ENCODE data around the gene DSN1. TPM values are rescaled to one million over a fixed set of nuclear protein-coding genes. Genes with fewer than 3 reads are reported as not detected.

DSN1 gene
- total RNA-seq, 1 donor from 2014 or later: 48.2 TPM

GRCh38 chr20:36778831-36779655 is 5.5 kb upstream of the DSN1 start:
- peaks cover 9% of the 10 kb centered on the region for H3K27me3 Mint-ChIP-seq (ENCODE audit: insufficient read depth, low read depth)
- Histone ChIP-seq H3K9ac (no peak overlapping the region), H3K4me2 (no peak overlapping the region), H3K27me3 (no peaks in the 10 kb centered on the region), H3K9me3 (ENCODE audit: low read depth) (no peaks in the 10 kb centered on the region), H2AFZ (replicated peaks) (no peak overlapping the region), H3K79me2 (ENCODE audit: low read depth) (no peaks in the 10 kb centered on the region), H4K20me1 (ENCODE audit: low read depth) (no peaks in the 10 kb centered on the region), H3K4me3 (no peak overlapping the region), H3K27ac (no peak overlapping the region), H3F3A (ENCODE audit: low read depth) (peaks cover 21% of the 10 kb centered on the region), H3K36me3 (no peaks in the 10 kb centered on the region), H3K4me1 (peaks cover 12% of the 10 kb centered on the region)
- H3K9me3 Mint-ChIP-seq: no peaks in the 10 kb centered on the region
- DNase-seq (ENCODE audit: low spot score): no peak
- H3K36me3 Mint-ChIP-seq: peaks cover 14% of the 10 kb centered on the region
- TF ChIP-seq EZH2phosphoT487 (IDR thresholded peaks at IDR 0.05): no peak
- TF ChIP-seq EZH2 (IDR thresholded peaks at IDR 0.05): no peak
- TF ChIP-seq, protein P1, sequence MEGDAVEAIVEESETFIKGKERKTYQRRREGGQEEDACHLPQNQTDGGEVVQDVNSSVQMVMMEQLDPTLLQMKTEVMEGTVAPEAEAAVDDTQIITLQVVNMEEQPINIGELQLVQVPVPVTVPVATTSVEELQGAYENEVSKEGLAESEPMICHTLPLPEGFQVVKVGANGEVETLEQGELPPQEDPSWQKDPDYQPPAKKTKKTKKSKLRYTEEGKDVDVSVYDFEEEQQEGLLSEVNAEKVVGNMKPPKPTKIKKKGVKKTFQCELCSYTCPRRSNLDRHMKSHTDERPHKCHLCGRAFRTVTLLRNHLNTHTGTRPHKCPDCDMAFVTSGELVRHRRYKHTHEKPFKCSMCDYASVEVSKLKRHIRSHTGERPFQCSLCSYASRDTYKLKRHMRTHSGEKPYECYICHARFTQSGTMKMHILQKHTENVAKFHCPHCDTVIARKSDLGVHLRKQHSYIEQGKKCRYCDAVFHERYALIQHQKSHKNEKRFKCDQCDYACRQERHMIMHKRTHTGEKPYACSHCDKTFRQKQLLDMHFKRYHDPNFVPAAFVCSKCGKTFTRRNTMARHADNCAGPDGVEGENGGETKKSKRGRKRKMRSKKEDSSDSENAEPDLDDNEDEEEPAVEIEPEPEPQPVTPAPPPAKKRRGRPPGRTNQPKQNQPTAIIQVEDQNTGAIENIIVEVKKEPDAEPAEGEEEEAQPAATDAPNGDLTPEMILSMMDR (IDR thresholded peaks at IDR 0.05): no peak
- no peak overlapping the region for H3K4me3 Mint-ChIP-seq
- peaks cover 6% of the 10 kb centered on the region for H3K4me1 Mint-ChIP-seq
- H3K27ac Mint-ChIP-seq: peak overlapping the region; percentile 59

DNA sequence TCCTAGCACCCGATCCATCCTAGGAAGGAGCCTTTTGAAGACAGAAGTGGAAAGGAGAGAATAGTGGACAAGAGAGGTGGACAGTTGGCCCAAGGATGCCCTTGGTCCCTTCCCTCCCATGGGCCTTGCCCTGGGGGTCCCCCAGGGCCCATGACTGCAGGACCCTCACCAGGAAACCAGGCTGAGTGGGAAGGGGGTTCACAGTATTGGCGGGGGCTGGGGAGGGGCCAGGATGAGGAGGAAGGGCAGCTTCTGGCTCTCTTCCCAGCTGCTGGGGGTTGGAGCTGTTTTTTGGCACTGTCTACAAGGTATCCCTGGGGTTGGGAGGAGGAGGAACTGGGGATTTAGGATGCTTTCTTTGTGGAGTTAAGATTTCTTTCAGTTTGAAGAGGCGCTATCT is 4.0 kb upstream of the DSN1 start:
- H3K27me3 Mint-ChIP-seq (ENCODE audit: insufficient read depth, low read depth): peaks cover 14% of the 10 kb centered on the region
- Histone ChIP-seq H3K4me3 (no peak overlapping the region), H3K27me3 (no peaks in the 10 kb centered on the region), H2AFZ (replicated peaks) (no peak overlapping the region), H3K27ac (no peak overlapping the region), H3K9ac (no peak overlapping the region), H3F3A (ENCODE audit: low read depth) (peaks cover 24% of the 10 kb centered on the region), H3K9me3 (ENCODE audit: low read depth) (no peaks in the 10 kb centered on the region), H3K79me2 (ENCODE audit: low read depth) (peaks cover 8% of the 10 kb centered on the region), H3K36me3 (no peaks in the 10 kb centered on the region), H3K4me1 (peaks cover 16% of the 10 kb centered on the region), H4K20me1 (ENCODE audit: low read depth) (no peaks in the 10 kb centered on the region), H3K4me2 (no peak overlapping the region)
- H3K36me3 Mint-ChIP-seq: peaks cover under 1% of the 10 kb centered on the region
- H3K4me1 Mint-ChIP-seq: peaks cover 11% of the 10 kb centered on the region
- peak overlapping the region; percentile 20 for H3K4me3 Mint-ChIP-seq
- peak overlapping the region; percentile 38 for H3K27ac Mint-ChIP-seq
- DNase-seq (ENCODE audit: low spot score): no peak
- H3K9me3 Mint-ChIP-seq: no peaks in the 10 kb centered on the region
- TF ChIP-seq, protein P1 (IDR thresholded peaks at IDR 0.05): no peak
- TF ChIP-seq EZH2 (IDR thresholded peaks at IDR 0.05) (no peak), EZH2phosphoT487 (IDR thresholded peaks at IDR 0.05) (no peak)

GRCh38 chr20:36777167-36777566 is 3.6 kb upstream of the DSN1 start:
- peaks cover 14% of the 10 kb centered on the region for H3K27me3 Mint-ChIP-seq (ENCODE audit: insufficient read depth, low read depth)
- peaks cover 13% of the 10 kb centered on the region for H3K4me1 Mint-ChIP-seq
- no peaks in the 10 kb centered on the region for H3K36me3 Mint-ChIP-seq
- Histone ChIP-seq H3K79me2 (ENCODE audit: low read depth) (peaks cover 12% of the 10 kb centered on the region), H4K20me1 (ENCODE audit: low read depth) (no peaks in the 10 kb centered on the region), H3K27me3 (no peaks in the 10 kb centered on the region), H3K4me2 (no peak overlapping the region), H3K4me3 (no peak overlapping the region), H3K36me3 (no peaks in the 10 kb centered on the region), H2AFZ (replicated peaks) (no peak overlapping the region), H3K9me3 (ENCODE audit: low read depth) (no peaks in the 10 kb centered on the region), H3K27ac (no peak overlapping the region), H3K4me1 (peaks cover 19% of the 10 kb centered on the region), H3K9ac (no peak overlapping the region), H3F3A (ENCODE audit: low read depth) (peaks cover 24% of the 10 kb centered on the region)
- DNase-seq (ENCODE audit: low spot score): no peak
- TF ChIP-seq EZH2phosphoT487 (IDR thresholded peaks at IDR 0.05): no peak
- TF ChIP-seq EZH2 (IDR thresholded peaks at IDR 0.05): no peak
- TF ChIP-seq, protein P1 (IDR thresholded peaks at IDR 0.05): no peak
- H3K4me3 Mint-ChIP-seq: peak overlapping the region; percentile 20
- peak overlapping the region; percentile 38 for H3K27ac Mint-ChIP-seq
- H3K9me3 Mint-ChIP-seq: no peaks in the 10 kb centered on the region
